NCI-H1092 treated with DMSO at 0.1 percent for 48 hours (cell line): ENCODE measurements around the gene ELL.

Experiments used
- DNase-seq: peaks from one replicate; lab custom pipeline; 2025; lab: John Stamatoyannopoulos, UW

The ELL gene

DNA sequence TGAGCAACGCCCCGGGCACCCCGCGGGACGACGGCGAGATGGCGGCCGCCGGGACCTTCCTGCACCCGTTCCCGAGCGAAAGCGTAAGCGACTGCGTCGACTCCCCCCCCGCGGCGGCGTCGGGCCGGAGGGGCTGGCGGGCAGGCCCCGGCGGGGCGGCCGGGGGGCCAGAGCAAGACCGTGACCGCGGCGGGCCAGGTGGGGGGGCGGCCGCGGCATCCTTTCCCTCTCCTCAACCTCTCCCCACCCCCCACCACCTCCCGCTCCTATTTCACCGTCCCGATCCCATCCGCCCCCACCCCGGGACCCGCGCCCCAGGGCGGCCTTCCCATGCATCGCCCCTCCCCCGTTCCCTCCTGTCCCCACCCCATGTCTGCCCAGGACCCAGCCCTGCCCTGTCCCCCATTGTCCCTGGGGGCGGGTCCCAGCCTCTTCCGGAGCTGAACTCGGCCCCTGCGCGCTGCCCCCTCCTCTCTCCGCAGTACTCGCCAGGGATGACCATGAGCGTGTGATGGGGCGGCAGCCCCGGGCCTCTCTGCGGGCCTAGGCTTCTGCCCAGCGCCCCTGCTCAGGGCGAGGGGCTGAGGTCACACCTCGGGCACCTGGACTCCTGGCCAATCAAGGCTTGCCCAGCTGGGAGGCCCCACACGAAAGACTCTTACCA, 88.0 kb downstream of the ELL start:
- DNase-seq, result no peak

DNA sequence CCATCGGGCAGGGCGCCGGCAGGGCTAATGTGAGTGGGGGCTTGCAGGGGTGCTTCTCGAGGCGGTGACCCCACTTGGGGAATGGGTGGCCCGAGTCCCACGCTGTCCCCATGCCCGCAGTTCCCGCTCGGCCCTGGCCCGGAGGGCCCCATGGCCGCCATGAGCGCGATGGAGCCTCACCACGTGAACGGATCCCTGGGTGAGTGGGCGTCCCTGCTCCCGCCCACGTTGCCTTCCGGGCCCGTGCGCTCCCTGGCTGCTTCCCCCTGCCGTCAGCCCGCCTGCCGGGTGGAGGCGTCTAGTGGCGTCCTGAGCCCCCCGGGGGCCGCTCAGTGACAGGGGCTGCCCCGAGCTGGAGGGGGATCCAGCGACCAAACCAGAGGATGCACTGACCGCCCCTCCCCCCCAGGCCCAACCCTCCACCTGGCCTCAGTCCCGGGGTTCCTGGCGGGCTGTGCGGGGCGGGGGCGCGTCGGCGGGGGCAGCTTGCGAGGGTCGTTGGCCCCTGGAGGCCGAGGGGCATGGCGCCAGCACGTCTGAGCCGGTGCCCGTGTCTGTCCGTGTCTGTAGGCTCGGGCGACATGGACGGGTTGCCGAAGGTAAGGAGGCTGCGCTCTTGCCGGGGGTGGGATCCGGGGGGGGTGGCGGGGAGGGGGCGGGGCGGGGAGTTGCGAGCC, 88.7 kb downstream of the ELL start:
- peak; percentile 36 for DNase-seq

DNA sequence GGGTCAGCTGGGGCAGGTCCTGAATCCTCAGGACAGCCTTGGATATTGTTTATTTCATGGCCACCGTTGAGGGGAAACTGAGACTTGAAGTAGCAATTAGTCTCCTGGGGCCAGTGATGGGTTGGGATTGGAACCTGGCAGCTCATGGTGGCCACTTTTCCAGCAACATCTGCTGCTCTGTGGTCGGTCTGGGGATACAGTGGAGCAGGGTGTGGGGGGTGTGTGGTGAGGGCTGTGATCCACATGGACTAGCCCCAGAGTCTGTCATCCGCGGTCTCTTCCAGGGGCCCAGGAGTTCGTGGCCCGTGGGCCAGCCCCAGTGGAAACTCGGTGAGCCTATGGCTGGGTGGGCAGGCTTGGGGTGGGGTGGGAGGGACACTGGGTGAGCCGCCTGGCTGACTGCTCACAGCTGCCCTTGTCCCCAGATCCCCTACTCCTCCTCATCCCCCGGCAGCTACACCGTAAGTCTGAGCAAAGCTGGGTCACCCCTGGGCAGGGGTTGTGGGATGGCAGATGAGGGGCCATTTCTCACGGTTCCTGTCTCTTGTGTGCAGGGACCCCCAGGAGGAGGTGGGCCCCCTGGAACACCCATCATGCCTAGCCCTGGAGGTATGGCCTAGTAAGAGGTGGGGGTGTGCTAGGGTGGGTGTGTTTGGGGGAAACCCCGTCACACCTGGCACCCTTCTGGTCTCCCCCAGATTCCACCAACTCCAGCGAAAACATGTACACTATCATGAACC, 89.4 kb downstream of the ELL start:
- DNase-seq, result no peak

DNA sequence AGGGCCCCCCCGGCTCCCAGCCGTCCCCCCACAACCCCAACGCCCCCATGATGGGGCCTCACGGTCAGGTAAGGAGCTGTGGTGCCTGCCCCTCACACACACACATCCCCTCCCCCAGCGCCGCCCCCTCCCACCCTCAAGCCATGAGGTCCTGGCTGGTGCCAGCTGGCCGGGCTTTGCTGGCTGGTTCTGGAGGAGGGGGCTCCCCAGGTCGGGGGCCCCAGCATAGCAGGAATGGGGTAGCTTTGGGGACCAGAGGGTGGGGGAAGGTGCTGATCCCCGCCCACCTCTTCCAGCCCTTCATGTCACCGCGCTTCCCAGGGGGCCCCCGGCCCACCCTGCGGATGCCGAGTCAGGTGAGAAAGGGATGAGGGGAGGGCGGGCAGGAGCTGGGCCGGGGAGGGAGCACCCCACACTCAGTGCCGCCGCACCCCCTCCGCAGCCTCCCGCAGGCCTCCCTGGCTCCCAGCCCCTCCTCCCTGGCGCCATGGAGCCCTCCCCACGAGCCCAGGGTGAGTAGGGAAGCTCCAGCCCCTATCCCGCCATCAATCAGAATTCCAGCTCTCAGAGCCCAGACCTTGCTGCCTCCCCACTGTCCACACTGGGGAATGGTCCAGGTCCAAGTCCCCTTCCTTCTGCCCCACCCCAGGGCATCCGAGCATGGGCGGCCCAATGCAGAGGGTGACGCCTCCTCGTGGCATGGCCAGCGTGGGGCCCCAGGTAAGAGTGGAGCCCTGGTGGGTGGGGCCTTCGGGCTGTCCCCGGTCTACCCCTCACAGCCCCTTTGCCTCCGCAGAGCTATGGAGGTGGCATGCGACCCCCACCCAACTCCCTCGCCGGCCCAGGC, 90.3 kb downstream of the ELL start:
- no peak for DNase-seq

DNA sequence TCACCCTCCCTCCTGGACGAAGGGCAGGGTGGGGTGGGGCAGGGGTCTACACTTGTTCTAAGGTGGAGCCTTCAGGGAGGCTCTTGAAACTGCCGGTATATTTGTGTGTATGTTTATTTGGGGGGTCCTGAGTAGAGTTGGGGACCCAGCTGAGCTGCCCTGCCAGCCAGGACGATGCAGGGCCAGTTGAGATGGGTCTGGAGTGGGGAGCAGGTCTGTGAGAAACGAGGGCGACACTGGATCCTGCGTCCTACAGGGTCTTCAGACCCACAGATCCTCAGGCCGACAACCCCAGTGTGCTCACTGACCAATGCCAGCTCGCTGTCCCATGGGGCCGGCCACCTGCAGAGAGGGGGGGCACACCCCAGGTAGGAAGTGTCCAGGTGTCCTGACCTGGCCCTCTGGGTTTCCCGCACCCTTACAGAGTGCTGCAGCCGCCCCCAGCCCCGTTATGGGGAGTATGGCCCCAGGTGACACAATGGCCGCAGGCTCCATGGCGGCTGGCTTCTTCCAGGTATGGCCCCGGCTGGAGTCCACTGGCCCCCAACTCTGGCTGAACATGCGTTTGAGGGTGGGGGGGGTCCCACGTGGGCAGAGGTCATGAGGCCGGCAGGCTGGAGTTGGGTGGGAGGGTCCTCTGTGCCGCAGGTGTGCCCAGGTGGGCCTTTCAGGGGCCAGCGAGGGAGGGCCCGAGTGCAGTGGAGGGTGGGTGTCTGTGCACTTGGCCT, 91.3 kb downstream of the ELL start:
- no peak for DNase-seq

DNA sequence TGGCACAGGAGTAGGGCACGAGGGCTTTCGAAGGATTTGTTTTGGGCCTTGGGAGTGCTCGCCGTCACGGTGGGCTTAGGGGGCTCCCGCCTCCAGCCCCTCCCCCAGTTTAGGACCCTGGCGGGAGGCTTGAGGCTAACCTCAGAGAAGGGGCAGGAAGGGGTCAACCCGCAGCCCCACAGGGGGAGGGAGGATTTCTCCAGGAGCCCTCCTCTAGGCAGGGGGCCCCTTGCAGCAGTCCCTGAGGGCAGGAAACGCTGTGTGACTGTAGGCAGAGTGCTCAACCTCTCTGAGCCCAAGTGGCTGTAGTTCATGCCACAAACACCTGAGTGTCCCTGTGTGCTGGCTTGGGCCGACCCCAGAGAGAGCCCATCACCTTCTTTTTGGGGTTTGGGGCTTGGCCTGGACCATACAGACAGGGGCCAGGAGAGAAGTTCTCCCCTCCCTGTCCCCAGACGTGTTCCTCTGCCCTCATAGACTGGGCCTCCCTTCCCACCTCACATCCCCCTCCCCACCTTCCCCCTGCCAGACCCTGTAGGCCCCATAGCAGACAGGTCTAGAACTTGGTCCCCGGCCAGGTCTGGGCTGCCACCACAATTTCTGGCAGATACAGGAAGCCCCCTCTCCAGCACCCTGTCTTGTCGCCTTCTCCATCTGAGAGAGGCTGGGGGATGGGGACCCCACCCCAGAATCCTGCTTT, 92.0 kb downstream of the ELL start:
- DNase-seq, result no peak

DNA sequence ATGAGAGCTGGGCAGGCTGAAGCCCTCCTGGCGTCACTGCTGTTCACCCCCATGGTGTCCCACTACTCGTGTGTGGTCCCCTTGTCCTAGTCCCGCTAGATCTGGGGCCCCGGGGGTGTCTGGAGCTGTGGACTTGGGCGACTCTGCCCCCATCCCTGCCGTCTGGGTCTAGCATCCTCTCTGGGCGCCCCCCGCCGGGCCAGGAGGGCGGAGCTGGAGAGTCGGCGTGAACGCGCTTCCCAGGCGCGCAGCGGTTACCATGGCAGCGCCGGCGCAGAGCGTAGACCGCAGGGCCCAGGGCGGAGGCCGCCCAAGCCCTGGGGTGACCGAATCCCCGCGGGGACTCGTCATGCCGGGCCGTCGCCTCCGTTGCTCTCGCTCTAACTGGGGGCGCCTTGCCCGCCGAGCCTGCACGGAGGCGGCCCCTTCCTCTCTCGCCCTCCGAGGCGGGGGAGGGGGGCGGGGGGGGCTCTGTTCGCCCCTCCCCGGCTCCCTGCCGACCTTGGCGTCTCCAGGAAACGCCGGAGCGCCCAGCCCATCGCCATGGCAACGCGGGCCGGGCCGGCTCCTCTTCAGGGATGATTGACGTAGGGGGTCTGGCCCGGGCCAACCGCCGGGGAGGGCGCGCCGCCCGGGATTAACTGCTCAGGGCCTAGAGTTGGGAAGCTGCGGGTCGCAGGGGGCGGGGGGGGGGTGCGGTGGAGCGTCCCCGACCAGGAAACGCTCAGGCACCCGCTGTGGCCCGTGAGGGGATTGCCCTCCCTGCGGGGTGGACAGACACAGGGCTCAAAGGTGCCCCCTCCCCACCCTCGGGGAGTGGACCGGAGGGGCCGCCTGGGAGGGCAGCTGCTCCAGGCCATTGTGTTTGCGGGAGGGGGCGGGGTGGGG, 92.8 kb downstream of the ELL start:
- DNase-seq, result peak; percentile 79

DNA sequence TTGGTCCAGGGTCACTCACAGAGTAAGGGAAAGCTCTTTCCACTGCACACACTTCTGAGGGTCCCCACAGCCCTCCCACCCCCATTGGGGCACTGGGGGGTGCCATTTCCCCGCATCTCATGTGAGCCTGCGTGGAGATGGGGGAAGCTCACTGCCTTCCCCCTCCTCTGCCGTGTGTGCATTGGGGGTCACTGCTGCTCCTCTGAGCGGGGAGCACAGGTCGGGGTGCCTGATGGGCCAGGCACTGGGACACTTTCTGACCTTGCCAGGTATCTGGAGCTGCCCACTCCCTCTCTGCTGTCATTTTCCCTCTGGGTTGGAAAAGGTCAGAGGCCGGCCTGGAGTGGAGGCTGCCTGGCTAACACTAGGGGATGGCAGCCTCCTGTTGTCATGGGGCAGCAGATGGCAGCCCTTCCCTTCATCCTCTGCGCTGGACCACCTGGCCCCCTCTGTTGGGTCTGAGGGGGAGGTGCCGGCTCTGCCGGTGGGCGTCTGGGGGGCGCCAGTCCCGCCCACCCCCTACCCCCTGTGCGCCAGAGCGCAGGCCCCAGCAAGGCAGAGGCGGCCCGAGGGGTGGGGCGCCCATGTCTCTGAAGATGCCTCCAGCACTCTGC, 93.6 kb downstream of the ELL start:
- DNase-seq, result no peak

DNA sequence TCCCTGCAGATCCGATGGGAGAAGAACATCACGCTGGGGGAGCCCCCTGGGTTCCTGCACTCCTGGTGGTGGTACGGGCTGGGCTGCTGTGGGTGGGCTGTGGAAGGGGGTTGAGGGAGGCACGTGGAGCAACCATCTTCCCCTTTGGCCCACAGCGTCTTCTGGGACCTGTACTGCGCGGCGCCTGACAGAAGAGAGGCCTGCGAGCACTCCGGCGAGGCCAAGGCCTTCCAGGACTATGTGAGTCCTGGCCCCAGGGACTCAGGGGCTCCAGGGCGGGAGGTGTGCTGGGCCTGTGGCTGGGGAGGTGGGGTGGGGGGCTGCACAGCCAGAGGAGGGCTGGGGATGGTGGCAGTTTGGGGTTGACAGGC, 94.1 kb downstream of the ELL start:
- no peak for DNase-seq

DNA sequence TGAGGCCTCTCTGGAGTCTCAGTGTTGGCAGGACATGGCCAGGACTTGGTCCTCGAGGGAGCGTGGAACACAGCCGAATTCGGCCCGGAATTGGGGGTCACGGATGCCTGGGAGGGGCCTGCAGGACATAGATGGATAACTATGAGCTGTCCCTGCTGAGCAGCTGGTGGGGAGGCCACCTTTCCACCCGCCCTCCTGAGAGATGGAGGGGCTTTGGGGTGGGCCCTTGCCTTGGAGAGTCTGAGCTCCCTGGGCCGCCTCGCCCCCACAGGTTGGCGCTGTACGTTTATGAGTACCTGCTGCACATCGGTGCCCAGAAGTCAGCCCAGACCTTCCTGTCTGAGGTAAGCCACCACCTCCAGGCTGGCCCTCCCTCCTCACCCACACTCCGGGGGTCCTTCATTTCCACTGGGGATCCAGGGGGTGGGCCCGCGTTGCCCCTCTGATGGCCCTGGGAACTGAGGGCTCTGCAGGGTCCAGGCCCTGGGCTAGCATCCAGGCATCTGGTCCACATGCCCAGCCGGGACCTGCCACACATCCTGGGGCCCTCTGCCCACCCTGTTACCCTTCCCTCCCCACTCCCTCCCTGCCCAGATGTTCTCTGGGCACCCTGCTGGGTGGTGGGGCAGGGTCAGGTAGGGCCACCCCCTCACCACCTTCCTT, 94.7 kb downstream of the ELL start:
- DNase-seq, result no peak

DNA sequence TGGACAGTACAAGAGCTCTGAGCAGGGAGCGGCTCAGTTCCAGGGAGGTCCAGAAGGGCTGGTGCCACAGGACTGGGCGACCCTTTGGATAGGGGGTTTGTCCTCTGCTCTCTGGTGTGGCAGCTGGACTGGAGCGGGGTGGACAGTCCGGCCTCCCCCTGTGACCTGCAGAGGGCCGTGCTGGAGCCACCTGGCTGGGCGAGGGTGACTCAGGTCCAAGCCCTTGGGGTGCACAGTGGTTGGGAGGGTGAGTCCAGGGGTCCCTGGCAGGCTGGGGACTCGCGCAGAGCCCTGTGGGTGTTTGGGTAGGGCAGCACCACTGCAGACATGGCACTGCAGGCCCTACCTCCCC, 95.5 kb downstream of the ELL start:
- DNase-seq, result no peak

DNA sequence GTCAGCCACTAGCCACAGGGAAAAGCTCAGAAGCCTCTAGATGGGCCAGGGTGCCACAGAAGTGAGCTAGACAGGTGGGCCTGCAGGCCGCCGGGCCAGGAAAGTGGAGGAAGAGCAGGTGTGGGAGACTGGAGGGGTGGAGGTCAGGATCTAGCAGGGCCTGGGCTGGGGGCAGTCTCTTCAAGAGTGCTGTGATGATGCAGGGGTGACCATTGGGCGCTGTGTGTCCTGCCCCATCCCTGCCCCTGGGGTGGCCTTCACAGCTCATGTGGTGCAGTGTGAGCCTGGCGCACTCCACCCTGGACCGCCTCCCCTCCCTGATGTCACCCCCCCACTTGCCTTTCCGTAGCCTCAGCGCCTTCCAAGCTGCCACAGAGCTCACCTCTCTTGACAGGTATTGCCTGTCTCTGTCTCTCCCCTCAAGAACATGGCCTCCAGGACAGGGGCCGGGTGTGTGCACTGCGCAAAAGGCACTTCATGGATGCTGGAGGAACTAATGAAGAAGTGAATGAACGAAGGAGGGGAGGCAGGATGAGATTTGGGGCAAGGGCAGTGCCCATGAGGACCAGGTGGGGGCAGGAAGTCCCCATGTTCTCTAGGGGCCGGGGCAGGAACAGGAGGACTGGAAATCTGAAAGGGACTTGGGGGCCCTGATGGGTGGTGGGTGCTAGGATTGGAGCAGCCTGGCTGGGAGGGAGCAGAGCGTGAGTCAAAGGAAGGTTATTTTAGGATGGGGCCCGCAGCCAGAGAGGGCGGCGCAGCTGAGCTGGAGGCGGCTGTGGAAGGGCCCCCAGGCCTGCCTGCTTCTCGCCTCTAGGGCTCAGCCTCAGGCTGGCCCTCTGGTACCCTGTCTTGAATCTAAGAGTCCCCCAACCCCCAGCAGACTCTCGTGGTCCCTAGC, 96.1 kb downstream of the ELL start:
- DNase-seq, result no peak

DNA sequence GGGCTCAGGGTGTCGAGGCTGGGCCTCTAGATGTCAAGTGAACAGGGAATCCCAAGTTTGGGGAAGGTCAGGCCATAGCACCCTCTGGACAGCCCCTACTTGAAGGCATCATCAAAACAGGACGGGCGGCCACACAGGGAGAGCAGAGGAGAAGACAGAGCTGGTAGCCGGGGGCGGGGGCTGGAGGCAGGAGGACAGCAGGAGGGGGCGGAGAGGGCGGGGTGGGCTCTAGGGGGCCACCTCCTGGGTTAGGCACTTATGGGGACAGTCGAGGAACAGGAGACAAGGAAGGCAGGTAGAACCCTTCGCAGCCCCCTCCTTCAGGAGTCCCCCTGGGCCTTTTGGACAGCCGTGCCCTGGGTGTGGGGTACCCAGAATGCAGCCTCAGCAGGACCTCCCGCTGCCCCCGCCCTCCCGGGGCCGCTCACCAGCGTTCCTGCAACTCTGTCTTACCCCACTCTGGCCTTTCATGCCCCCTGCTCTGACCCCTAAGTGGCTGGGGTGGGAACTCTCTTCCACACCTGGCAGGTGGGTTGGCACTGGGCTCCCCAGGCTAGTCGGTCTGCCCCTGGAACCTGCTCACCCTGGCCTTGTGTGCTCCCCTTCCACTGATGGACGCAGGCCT, 96.9 kb downstream of the ELL start:
- DNase-seq, result no peak

DNA sequence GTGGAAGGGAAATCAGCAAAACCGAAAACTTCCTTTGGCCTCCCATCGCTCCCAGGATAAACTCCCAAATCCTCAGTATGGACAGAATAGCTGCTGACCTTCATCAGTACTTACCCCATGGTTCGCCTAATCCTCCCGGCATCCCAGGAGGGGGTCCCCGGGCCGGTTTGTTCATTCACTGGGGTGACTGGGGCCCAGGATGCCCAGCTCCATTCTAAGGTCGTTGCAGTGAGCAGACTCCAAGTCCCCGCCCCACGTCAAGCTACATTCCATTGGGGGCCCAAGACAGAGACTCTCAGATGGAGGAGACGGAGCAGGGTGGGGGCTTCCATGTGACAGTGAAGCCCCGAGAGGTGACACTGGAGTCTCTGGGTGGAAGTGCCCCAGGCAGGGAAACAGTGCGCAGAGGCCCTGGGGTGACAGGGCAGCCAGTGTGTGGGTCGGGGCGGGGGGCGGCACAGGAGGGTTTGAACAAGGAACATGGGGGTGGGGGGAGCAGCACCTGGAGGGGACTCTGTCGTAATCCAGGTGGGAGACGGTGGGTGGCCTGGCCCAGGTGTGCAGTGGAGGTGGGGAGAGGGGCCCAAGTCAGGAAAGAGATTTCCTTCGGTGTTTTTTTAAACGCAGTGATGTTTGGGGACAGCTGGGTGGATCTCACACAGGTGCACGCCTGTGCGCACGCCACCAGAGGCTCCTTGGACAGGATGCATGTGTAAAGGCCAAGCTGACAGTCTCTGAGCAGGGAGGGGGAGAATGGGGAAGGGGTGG, 97.6 kb downstream of the ELL start:
- DNase-seq, result no peak

DNA sequence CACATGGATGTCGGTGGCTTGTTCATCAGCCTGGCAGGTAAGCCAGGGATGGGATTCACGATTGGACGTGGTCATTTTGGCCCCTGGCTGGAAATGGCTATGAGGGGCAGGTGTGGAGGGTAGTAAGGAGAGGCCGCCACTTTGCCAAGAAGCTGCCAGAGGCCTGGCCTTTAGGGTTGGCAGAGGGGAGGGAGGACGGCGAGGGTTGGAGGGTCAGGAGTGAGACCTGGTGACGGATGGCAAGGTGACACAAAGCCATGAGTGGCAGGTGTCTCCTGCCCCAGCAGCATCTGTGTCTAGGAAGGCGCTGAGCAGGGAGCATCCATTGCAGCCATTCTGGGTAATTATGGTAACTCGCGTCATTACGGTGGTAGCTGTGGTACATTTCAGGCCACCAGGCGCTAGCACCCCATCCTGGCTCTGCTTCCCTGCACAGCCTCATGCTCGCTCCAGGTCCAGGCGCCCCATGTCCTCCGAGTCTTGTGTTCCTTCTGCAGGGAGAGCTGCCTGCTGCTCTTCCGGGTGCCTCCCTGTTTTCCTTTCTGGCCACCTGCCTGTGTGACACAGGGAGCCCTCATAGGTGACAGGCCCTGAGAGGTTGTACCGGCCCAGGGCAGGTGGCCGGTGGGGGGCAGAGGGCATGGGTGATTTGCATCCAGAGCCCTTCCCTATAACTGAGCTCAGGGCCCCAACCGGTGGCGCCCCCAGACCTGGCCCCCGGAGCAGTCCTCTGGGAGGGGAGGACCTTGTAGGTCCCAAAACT, 98.4 kb downstream of the ELL start:
- no peak for DNase-seq

DNA sequence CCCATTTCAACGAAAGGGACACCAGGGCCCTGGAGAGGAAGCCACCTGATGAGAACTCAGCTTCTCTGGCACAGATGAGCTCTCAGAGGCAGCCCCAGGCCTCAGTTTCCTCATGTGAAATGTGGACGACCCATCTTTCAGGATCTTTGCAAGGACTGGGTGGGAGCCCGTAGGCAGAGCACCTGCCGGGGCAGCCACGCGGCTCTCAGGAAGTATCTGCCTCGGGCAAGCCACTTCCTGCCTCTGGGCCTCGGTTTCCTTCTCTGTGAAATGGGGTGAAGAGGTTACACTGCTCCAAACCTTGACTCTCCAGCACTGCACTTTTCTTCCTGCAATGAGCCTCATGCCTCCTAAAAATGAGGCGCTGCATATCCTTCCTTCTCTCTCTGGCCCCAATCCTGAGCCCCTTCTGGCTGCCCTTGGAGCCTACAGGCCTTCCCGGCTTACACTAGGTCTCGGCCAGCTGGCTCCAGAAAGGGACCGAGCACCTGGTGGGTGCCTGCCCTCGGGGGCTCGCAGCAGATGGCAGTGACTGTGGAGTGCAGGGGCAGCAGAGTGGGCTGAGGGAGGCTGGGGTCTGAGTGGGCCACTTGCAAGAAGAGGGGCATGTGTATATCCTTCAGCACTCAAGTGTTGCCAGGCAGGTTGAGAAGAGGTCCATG, 99.2 kb downstream of the ELL start:
- DNase-seq, result no peak
